GM19328 (cell line): ENCODE measurements around the gene CNTNAP5.

ENCODE experiments used
- ATAC-seq: cut with Tn5 transposase; IDR thresholded peaks from one replicate; pipeline ENCODE4 v1.9.1; 2021; ENCODE audit warnings: mild to moderate bottlenecking, moderate library complexity; ENCODE audit not compliant: unreplicated experiment

CNTNAP5 gene

DNA sequence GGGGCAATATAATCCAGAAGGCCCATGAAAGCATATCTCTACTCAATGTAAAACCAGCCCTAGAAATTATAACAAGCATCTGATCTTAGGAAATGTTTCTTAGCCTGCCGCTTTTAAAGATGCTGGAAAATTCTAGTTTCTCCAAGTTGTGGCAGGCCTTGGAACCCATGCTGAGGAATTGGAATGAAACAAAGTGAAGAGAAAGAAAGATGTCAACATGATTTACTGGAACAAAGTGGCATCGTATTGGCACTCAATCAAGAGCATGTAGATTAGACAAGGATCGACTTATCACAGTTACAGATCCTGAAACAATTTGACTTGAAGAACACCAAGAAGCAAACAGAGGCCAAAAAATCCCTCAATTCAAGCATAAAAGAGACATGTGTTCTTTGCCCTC lies 28.7 kb downstream of the CNTNAP5 start:
- no peak for ATAC-seq

DNA sequence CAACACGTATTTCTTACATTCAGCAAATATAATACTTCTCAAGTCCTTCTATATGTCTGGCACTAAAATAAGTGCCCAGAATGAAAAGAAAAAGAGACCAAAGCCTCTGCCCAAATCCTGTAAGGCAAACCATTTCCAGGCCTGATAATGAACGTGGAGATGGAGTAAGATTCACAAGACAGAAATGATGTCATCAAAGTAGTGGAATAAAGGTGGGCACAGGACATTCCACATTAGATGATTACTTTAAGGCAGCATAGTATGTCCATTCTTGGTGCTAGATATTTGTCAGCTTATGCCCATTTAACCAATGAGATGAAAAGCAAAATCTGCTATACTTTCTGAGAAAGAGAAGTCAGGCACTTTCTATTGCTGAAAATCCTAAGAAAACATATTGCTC lies 38.5 kb downstream of the CNTNAP5 start:
- ATAC-seq, result no peak

DNA sequence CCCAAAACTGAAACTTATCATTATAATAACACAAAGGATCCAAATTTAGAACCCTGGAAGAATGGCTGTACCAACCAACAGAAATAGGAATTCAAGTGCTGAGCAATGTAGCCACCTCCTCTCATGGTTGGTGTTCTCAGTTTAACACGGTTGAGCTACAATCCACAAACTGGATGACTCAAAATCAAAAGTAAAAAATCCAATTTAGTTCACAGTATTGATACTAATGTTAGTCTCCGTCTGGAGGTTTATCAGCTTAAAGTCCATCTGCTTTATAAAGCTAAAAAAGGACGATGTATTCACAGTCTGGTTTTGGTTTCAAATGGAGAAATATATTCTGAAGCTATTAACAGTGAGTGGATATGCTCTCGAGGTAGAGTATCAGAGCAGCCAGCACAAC lies 40.5 kb downstream of the CNTNAP5 start:
- ATAC-seq, result no peak

DNA sequence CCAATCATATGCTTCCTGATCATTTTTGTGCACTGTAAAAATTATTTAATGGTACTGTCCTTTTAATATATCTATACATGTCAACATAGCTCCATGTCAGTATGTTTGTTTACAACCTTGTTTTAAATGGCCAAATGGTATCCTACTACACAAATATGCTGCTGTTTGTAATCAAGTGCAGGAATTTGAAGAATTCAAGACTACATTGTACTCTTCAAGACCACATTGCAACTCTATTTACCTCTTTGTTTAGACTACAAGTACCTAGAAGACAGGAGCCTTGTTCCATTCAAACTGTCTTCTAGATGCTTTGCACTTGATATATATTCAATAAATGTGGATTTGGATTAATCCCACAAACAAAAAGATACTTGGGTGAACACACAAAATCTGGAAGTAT lies 41.7 kb downstream of the CNTNAP5 start:
- no peak for ATAC-seq

DNA sequence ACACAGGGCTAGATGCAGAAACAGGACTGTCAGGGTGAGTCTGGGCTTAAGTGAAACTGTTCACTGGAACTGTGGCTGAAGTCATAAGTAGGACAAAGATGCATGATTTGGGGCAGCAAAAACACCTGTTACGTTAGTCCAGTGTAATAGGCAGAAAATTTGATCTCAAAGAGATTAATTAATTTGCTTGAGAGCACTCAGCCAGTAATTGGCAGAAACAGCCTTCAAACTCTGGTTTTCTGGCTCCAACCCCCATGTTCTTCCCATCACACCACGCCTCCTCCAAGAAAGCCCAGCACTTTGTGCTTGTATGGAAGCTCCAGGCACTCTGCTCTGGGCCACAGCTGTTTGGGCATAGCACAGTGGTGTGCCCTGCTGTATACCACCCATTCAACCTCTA lies 54.0 kb downstream of the CNTNAP5 start:
- no peak for ATAC-seq

DNA sequence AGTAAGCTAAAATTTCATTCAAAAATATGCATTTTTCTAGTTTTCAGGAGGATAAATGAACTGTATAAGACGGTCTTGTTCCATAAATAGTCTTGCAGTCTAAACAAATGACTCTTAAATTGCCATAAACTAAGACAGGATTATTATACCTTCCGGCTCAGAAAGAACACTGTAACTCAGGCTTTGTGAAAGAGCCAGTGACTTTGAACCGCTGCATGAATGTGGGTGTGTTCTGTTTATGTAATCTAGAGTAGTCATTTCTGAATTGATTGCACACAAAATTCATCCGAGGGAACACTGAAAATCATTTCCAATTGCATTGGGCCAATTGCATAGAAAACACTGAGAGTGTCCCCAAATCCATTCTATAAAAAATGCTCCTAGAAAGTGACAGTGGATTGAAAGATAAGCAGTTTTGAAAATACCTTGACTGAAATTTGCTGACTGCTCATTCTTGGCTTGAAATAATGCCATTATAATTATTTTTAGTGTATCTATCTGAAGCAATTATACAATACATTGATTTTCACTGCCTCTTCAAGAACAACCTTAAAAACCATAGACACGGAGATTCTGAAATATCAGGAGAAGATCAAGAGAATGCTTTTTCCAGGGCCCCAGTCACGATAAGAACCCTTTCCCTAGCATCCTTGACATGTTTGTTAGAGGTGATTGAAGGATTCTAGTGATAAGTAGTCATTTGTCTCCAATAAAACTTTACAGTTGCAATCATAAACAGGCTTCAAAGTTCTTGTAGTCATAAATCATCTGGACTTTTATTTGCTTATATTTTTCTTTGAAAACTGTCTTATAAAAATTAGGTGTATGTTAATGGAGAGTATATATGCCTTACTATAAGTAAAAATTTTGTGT lies 55.4 kb downstream of the CNTNAP5 start:
- ATAC-seq, result no peak

DNA sequence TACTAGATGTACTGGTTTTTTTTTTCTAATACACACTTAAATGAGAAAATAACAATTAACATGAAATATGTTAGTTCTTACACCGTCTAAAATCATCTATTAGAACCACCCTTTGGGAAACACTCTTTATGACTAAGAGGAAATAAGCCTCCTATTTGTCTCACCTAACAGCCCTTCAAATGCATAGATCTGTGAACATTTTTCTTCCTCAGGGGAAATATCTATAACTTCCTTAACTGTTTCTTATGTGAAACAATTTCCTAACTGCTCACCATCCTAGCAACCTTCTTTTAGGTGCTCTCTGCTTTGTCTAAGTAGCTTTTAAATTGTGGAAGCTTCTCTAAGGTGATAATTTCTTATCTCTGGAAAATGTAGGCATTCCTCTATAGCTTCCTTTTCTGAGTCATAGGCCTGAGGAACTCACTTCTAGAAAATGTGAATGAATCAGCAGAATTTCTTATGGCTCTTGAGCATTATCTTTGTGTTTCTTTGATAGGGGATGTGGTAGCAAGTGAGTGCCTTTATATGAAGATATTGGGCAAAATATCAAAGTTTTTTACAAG lies 56.1 kb downstream of the CNTNAP5 start:
- no peak for ATAC-seq

DNA sequence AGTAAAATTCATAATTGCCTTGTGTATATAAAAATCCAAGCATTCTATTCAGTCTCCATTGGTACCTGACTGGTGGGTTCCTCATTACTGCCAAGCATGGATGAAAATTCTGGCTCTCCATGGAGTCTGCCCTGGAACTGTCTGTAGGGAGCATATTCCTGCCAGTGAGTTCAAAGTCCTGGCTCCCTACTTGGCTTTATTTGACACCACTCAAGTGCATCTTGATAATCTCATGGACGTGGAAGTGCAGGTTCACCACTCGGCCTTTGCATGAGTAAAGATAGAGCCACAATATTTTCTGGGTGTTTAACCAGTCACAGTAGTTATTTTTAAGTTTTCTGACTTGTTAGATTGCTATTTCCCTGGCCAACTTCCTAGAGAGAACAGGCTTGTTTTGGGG lies 63.5 kb downstream of the CNTNAP5 start:
- ATAC-seq, result no peak

DNA sequence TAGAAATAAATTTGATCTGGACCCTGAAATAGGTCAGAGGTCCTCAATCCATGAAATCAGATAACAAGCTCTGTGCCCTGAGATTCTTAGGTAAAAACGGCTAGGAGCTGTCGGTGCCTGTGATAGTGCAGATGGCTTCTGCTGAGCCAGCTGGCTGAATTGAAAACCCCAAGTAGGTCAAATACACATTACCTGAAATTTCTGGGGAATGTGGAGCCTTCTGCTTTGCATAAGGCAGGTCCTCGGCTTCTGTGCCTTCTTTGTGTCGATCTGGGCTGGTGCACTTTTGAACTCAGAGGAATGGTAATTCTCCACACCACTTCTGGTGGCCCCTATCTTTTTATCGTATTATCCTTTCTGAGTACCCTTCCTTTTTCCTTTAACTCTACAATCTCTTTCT lies 66.6 kb downstream of the CNTNAP5 start:
- no peak for ATAC-seq

DNA sequence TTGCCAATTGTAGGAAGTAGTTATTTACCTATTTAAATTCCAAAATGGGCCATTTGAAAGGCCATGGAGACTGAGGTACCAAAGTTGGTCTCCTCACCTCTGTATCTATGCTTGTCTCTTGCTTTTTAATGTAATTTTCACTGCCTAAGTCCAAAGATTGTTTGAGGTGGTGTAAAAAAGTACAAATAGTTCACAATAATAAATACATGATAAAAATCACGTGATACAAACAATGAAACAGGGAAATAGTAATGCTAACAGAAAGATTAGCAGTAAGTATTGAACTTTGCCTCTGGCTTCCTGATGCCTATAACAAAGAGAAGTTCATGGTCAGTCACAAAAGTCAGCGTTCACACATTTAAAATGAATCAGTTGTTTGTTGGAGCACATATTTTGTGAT lies 67.6 kb downstream of the CNTNAP5 start:
- no peak for ATAC-seq

DNA sequence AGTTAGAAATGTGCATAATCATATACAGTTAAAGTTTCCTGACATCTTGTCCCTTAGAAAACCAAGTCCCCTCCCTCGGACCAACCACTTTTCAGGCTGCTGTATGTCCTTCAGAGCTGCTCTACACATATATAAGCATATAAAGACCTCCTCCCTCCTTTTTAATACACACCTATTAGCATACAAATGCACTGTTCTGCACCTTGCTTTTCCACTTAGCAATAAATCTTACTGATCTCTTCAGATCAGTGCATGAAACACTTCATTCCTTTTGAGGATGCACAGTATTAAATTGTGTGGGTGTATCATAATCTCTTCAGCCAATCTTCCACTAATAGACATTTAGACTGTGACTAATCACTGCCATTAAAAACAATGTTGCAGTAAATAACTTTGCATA lies 79.8 kb downstream of the CNTNAP5 start:
- ATAC-seq, result no peak

DNA sequence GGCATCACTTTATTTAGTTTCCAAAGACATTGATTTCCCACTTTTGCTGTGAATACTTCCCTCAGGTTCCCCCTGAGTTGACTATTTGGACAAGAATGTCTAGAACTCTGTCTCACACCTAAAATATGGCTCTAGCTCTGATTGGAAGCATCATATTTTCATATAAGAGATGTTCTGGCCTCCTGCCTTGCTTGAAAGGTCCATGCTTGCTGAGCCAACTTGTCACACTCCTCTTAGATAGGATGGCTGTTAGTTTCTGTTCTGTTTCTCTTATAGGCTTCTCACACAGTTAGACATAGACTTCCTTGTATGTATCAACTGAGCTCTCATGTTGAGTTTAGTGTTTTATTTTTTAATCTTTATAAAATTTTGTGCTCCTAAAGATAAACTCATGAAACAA lies 87.1 kb downstream of the CNTNAP5 start:
- no peak for ATAC-seq

DNA sequence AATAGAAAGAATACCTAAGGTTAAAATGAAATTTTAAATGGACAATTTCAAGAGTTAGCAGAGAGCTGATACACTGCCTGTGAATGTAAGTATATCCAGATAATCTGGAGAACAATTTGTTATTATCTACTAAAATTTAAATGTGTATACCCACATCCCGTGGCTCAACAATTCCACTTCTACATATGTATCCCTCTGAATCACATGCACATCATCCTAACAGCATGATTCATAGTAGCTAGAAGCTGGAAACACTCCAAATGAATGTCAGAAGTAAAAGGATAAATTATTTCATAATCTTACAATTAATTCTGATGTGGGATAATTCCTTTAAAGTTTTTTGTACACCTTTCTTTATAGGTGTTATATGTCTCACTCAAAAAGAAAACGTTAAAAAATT lies 87.9 kb downstream of the CNTNAP5 start:
- no peak for ATAC-seq

DNA sequence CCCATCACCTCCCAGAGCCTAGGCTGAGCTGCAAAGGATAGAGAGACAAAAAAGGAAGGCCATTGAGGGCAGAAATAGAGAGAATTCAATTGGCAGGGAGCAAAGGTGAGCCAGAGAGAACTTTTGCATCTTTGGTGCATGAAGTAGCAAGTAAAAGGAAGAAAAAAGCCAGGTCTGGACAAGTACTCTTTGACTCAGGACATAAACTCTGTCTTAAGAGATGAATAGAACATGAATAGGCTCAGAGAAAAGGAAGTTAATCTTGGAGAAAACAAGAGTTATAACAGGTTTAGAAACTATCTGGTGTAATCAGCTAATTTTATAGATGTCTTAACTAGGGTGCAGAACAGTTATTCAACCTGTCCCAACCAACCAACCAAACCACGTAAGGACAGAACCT lies 95.2 kb downstream of the CNTNAP5 start:
- no peak for ATAC-seq

DNA sequence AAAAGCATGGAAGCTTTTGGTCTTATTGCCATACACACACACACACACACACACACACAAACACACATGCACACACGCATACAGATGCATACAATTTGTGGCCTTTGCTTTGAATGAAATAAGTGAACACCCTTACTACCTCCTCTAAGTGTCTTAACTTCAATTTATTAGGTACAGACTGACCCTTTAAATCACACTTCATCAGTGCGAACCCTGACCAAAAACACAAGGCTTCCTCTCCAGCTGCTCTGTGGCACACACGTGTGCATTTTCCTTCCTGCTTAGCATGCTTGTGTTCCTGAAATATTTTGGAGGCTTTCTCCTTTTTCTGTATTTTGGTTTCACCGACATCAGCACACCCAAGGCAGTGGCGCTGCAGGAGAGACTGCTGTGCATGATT lies 96.0 kb downstream of the CNTNAP5 start:
- ATAC-seq, result no peak

DNA sequence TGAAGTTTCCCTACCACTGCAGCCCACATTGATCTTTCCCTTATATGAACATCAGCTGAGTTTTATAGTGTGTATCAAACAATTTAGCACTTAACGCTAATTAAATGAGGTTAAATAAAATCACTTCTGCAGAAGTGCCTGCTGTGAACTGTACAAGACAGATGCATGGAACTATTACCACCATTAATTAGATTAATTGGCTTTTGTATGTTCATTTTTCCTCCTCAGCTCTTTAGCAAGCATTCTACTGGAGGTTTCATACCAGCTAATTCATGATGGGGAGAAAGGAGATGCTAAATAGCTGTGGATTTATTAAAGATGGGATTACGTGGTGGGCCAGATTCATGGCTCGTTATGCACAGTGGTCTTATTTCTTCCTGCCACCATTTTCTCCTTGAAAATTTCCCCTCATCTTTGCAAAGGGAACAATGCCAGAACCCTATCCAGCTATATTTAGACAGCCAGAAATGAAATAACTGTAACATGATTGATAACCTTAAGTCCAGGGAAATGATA lies 96.7 kb downstream of the CNTNAP5 start:
- no peak for ATAC-seq

DNA sequence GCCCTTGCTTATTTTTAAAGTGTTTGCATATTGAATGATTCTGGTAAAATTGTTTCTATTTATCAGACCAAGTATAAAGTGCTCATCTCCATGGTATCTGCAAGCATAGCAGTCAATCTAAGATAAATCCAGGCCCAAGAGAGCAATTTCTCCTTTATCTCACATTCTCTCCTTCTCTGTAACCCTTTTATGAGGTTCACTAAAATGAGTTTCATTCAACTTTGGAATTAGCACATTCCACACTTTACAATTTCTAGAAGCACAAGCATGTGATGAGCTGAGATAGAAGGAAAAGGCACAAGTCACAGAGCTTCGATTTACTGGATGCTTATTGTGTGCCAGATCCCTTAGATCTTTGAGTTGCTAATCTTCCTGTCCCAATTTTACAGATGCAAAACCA lies 97.3 kb downstream of the CNTNAP5 start:
- ATAC-seq, result no peak

DNA sequence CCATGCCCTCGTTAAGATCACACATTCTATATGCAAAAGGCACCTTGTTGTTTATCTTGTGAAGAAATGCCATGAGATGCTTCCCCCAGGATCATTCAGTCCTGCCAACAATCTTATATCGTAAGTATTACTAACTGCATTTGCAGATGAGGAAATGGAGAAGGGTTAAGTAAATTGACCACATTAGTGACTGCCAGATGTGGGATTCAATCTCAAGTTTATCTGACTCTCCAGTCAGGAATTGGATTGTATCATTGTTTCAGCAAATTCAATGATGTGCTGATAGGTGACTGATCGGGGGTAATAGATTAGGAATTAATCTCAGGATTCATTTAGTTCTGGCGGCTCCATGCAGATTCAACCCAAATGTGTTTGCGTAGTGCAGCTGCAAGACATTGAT lies 106.2 kb downstream of the CNTNAP5 start:
- no peak for ATAC-seq

DNA sequence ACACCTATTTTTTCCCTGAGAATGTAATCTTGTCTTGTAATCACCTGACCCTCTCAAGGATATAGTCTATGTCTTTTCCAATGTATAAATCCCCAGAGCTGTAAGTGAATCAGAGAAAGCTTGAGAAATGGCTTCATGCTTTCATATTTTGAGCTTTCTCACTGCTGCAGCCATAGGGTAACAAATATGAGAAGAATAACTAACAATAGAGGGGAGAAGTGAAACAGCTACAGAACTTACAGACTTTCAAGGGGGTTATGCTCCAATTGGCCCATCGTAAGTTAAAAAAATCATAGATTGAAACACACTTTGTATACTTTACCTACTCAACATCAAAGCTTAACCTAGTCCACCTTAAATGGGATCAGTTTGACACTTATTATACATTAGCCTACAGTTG lies 111.0 kb downstream of the CNTNAP5 start:
- ATAC-seq, result no peak

DNA sequence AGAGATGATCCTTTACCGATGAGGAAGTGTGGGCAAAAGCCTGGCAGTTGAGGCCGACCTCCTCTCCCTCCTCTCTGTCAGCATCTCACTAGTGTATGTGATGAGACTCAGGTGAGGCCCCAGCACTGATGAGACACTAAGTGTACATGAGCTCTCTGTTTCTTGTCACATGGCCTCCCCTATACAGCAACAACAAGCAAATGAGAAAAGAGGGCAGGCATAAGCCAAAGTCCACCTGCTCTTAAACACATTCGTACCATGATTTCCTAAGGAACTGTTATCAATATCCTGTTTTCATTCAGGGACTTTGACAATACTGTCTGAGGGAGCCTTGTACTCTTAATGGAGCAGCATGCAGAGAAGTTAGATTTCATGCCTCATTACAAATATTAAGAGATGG lies 113.0 kb downstream of the CNTNAP5 start:
- ATAC-seq, result no peak

DNA sequence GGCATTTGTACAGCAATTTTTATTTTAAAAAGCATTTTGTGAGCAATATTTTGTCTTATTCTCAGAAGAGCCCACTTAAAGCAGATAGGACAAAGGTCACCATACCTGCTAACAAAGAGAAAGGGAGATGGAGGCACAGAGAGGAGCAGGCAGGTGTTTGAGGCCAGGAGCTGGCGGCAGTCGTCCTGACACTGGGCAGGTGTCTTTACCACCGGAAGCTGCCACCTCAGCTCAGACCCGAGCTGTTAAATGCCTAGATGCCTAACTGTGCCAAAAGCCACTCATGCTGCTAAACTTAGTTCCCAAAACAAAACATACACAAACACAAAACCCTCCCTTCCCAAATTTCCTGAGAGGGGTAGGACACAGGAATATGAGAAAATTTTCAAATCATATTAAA lies 120.9 kb downstream of the CNTNAP5 start:
- no peak for ATAC-seq

DNA sequence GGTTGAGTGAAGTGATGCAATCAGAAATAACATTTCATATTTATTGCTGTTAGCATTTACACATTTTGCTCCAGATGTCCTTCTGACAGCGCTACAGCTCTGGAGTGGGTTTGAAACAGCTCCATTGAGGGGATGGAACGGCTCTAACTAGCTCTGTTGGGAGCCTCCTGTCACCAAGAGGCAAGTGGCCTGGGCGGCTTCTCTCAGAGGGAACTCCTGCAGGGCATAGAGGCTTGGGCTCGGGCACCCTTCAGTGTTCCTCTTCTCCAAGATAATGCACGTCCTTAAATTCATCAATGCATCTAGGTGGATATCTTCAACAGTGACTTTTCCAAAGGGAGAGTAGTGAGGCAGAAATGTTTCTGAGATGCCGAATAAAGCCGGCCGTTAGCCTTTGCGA lies 122.5 kb downstream of the CNTNAP5 start:
- no peak for ATAC-seq

DNA sequence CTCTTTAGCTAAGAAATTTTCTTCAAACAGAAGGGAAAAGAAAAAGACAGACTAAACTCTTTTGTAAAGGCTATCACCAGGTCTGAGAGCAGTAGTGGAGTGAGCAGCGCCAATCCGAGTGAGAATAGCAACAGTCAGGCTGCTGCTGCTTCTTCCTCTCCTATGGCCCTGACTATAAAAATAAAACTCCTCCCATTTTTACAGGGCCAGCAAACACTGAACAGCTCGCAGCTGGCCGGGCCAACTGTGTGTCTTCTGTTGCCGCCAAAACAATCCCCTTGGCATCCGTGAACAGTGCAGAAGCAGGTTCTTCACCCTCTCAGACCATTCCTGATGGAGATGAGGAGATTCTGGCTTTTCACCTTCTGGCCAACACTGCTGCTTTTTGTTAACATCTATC lies 124.5 kb downstream of the CNTNAP5 start:
- ATAC-seq, result no peak
